ENCODE data around the gene IL27RA. TPM values are rescaled to one million over a fixed set of nuclear protein-coding genes. Genes with fewer than 3 reads are reported as not detected.
"Not testable (repeated sequence)": the region's sequence is repeated elsewhere in the genome, so short reads cannot be mapped to it uniquely, and the experiment has no call there.

IL27RA gene
- total RNA-seq, 1 donor from 2014 or later = 4.7 TPM

DNA sequence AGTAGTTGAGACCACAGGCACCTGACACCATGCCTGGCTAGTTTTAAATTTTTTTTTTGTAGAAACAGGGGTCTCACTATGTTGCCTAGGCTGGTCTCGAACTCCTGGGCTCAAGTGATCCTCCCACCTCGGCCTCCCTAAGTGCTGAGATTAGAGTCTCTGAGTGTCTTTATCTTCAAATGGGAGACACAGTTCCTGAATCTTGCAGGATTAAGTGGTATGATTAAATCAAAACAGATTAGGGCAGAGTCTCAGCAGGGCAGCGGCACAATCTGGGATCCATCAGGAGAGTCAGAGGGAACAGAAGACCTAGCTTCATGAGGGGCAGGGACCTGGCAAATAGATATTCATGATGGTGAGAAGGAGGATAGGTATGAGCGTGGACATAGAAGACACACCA is 2.7 kb upstream of the IL27RA start:
- no peak for DNase-seq (ENCODE audit: low read depth)

DNA sequence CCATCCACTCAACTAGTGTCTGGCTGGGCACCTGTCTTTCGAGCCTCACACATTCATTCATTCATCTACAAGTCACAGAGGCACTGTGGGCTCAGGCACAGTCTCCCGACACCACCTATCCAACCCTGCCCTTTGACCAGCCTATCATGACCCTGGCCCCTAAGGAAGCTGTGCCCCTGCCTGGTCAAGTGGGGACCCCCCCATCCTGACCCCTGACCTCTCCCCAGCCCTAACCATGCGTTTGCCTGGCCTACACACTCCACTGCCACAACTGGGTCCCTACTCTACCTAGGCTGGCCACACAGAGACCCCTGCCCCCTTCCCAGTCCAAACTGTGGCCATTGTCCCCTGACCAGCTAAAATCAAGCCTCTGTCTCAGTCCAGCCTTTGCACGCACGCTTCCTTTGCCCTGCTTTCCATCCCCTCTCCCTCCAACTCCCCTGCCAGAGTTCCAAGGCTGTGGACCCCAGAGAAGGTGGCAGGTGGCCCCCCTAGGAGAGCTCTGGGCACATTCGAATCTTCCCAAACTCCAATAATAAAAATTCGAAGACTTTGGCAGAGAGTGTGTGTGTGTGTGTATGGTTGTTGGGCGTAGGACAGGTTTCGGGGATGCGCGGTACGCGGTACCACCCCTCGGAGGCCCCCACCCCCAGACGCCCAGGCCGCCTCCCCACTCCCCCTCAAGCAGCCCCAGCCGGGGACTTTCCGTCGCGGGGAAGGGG is 404 bp upstream of the IL27RA start:
- DNase-seq (ENCODE audit: low read depth) = no peak

GRCh38 chr19:14033946-14034345 is 2.4 kb downstream of the IL27RA start:
- DNase-seq (ENCODE audit: low read depth) = no peak

GRCh38 chr19:14035159-14035558 is 3.6 kb downstream of the IL27RA start:
- not testable (repeated sequence) for DNase-seq (ENCODE audit: low read depth)

GRCh38 chr19:14035706-14036105 is 4.1 kb downstream of the IL27RA start:
- DNase-seq (ENCODE audit: low read depth) = no peak

GRCh38 chr19:14039181-14039580 is 7.6 kb downstream of the IL27RA start:
- no peak for DNase-seq (ENCODE audit: low read depth)

- DNase-seq (ENCODE audit: low read depth) = peak; percentile 77
Observed at GRCh38 chr19:14042659-14043608, 11.4 kb downstream of the IL27RA start.

DNA sequence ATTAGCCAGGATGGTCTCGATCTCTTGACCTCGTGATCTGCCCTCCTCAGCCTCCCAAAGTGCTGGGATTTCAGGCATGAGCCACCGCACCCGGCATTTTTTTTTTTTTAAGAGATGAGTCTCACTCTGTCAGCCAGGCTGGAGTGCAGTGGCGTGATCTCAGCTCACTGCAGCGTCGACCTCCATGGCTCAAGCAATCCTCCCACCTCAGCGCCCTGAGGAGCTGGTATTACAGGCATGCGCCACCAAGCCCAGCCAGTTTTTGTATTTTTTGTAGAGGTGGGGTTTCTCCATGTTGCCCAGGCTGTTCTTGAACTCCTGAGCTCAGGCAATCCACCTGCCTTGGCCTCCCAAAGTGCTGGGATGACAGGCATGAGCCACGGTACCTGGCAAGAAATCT is 16.3 kb downstream of the IL27RA start:
- DNase-seq (ENCODE audit: low read depth) = not testable (repeated sequence)

GRCh38 chr19:14048443-14049153 is 17.0 kb downstream of the IL27RA start:
- no peak for DNase-seq (ENCODE audit: low read depth)

- DNase-seq (ENCODE audit: low read depth) = no peak
Observed at GRCh38 chr19:14050512-14050911, 18.9 kb downstream of the IL27RA start.

GRCh38 chr19:14050961-14051360 is 19.4 kb downstream of the IL27RA start:
- DNase-seq (ENCODE audit: low read depth) = not testable (repeated sequence)

DNA sequence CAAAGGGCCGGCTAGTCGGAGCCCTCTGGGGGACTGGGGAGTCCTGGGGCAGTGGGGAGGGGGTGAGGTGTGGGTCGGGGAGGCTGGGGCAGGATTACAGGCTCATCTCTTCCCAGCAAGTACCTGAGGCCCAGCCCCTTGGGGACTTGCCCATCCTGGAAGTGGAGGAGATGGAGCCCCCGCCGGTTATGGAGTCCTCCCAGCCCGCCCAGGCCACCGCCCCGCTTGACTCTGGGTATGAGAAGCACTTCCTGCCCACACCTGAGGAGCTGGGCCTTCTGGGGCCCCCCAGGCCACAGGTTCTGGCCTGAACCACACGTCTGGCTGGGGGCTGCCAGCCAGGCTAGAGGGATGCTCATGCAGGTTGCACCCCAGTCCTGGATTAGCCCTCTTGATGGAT is 20.4 kb downstream of the IL27RA start:
- no peak for DNase-seq (ENCODE audit: low read depth)

GRCh38 chr19:14052470-14052869 is 20.9 kb downstream of the IL27RA start:
- DNase-seq (ENCODE audit: low read depth) = no peak

- DNase-seq (ENCODE audit: low read depth) = no peak
Observed at GRCh38 chr19:14053032-14053431, 21.5 kb downstream of the IL27RA start.

- no peak for DNase-seq (ENCODE audit: low read depth)
Observed at GRCh38 chr19:14053500-14053899, 21.9 kb downstream of the IL27RA start.

DNA sequence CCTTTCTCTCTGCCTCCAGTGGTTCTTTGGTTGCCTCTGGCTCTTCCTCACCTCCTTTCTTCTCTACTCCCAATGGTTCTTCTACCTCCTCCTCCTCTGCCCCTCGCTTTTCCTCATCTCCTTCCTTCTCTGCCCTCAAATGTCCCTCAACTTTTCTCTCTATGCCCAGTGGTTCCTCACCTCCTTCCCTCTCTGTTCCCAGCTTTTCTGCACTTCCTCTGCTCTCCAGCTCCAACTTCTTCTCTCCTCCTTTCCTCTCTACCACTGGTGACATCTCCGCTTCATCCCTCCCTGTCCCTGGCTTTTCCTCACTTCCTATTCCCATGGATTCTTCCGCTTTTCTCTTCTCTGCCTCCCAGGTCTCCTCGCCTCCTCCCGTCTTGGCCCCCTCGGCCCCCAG is 22.5 kb downstream of the IL27RA start:
- no peak for DNase-seq (ENCODE audit: low read depth)

DNA sequence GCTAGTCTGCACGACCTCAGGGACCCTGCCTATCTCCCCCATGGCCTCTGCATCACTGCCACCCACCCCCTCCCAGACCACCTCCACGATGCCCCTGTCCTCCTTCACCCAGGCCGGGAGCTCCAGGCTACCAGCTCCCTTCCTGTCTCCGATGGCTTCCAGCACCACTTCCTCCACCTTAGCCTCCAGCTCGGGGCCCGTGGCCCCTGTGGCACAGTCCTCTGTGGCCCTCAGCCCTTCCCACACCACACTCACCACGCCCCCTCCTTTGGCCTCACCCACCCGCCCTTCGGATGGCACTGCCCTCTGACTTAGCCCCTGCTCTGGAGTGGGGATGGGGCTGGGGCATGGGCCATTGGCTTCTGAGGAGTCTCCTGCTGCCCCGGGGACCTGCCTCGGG is 23.2 kb downstream of the IL27RA start:
- no peak for DNase-seq (ENCODE audit: low read depth)

DNA sequence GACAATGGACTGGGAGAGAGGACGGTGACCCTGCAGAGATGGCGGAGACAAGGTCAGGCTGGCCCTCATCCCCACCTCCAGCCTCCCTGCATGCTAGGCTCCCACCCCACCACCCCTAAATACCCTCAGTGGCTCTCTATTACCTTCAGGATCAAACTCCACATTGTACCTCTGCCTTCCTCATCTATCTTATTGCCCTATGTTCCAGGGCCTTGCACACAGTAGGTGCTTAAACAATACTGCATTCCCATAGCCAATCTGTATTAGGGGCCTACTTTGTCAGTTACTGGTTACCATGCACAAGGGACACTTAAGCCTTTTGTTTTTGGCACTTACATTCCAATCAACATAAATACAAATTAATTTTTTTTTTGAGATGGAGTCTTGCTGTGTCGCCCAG is 23.8 kb downstream of the IL27RA start:
- no peak for DNase-seq (ENCODE audit: low read depth)

GRCh38 chr19:14056069-14056666 is 24.6 kb downstream of the IL27RA start:
- no peak for DNase-seq (ENCODE audit: low read depth)

DNA sequence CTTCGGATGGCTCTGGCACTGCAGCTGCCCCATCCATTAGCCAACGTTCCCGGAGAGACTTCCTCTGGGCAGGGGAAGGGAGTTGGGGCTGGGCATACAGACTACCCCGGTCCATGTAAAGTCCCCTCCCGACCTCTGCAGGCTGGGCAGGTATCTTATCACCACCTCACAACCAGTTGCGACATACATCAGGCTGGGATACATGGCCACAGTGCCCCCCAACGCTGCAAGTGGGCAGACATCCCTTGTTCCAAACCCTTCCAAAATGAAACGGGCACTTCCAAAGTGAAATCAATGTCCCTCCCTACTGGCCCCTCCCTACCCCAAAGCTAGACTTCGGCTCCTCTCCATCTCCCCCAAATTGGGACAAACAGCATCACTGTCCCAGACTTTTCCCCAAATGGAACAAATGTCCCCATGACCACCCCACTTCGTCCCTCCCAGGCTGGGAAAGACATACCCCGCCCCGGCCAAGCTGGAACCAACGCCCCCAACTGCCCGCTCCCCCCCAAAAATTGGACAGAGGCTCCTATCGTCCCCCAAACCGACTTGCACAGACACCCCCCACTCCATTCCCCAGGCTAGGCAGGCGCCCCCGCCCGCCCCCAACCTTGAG is 25.3 kb downstream of the IL27RA start:
- DNase-seq (ENCODE audit: low read depth) = no peak
